Fibroblast of villous mesenchyme (primary cell): ENCODE results near the gene FKBP1C. TPM values are rescaled to one million over a fixed set of nuclear protein-coding genes. Genes with fewer than 3 reads are reported as not detected.
"Not testable (repeated sequence)": the region's sequence is repeated elsewhere in the genome, so short reads cannot be mapped to it uniquely, and the experiment has no call there.

Experiments
- DNase-seq: peaks from one replicate; pipeline ENCODE4 v3.0.0-alpha.2; 2010; ENCODE audit warnings: low read depth
- H3K4me3 ChIP-seq: 2 replicates; pipeline ENCODE4 v1.5.1; 2011; ENCODE audit warnings: low read depth, mild to moderate bottlenecking, low read length
- CTCF ChIP-seq: IDR thresholded peaks from 2 replicates; pipeline ENCODE4 v1.5.1; 2012; ENCODE audit warnings: low read depth, mild to moderate bottlenecking, low read length; ENCODE audit not compliant: insufficient read depth
- total RNA-seq: library from RNA; depleted of rRNA; stranded (reverse); fragments of >200 nt; gene quantifications from 2 replicates; pipeline ENCODE4 v1.2.3, GENCODE V29; 2012

The FKBP1C gene
- total RNA-seq, 1 donor: 0.43 TPM

- no peak for DNase-seq
- no peak overlapping the region for H3K4me3 ChIP-seq
- TF ChIP-seq CTCF: no peak
These were observed 13.5 kb upstream of the FKBP1C start for GRCh38 chr6:63197741-63198140.

GRCh38 chr6:63213325-63213724 lies 2.1 kb downstream of the FKBP1C start:
- no peak overlapping the region for H3K4me3 ChIP-seq
- no peak for DNase-seq
- no peak for TF ChIP-seq CTCF

GRCh38 chr6:63214816-63215215 lies 3.5 kb downstream of the FKBP1C start:
- DNase-seq: no peak
- no peak overlapping the region for H3K4me3 ChIP-seq
- no peak for TF ChIP-seq CTCF

- TF ChIP-seq CTCF: no peak
- no peak for DNase-seq
- no peak overlapping the region for H3K4me3 ChIP-seq
These were observed 12.9 kb downstream of the FKBP1C start for GRCh38 chr6:63224179-63224578.

GRCh38 chr6:63225987-63226386 lies 14.7 kb downstream of the FKBP1C start:
- H3K4me3 ChIP-seq, DNase-seq: not testable (repeated sequence)

GRCh38 chr6:63227928-63228894 lies 16.9 kb downstream of the FKBP1C start:
- H3K4me3 ChIP-seq, DNase-seq: not testable (repeated sequence)

GRCh38 chr6:63230027-63230426 lies 18.8 kb downstream of the FKBP1C start:
- not testable (repeated sequence) for H3K4me3 ChIP-seq, DNase-seq

GRCh38 chr6:63230511-63230910 lies 19.2 kb downstream of the FKBP1C start:
- not testable (repeated sequence) for DNase-seq, H3K4me3 ChIP-seq

GRCh38 chr6:63236398-63236817 lies 25.1 kb downstream of the FKBP1C start:
- no peak for TF ChIP-seq CTCF
- DNase-seq: no peak

More at GRCh38 chr6:63236398-63236817, 25.1 kb downstream of the FKBP1C start:
- H3K4me3 ChIP-seq: no peak overlapping the region
